A549 (cell line): ENCODE data around the gene DNM3. TPM values are rescaled to one million over a fixed set of nuclear protein-coding genes. Genes with fewer than 3 reads are reported as not detected.

Experiments used
- ATAC-seq, 2 experiments: fragments of 200-7000 bp in 1 of 2; fragments of >200 bp in 1 of 2; cut with Nextera tagmentation in 1 of 2; cut with Tn5 transposase in 1 of 2; 3 replicates each; pipeline versions ENCODE4 v1.8.0 to v1.9.1; 2018 to 2020; ENCODE audit warnings: mild to moderate bottlenecking in 1 of 2, moderate library complexity in 1 of 2
- CTCF ChIA-PET: fragments of 300-600 bp; sonication (Branson Sonifier 250); formaldehyde crosslinking; extraction: SDS; loops from one replicate; lab custom pipeline; 2021; ENCODE audit warnings: antibody characterized with exemption, inconsistent platforms; lab: Yijun Ruan, JAX
- POLR2A ChIA-PET: fragments of 350-600 bp; formaldehyde crosslinking; extraction: SDS; loops from one replicate; lab custom pipeline; 2021; ENCODE audit warnings: antibody characterized with exemption, inconsistent platforms; lab: Yijun Ruan, JAX
- DNase-seq, 2 experiments: peaks; one replicate each; pipeline versions ENCODE4 v3.0.0 to v3.0.0-alpha.2; 2011 to 2016; ENCODE audit warnings: low read depth in 1 of 2, low spot score in 1 of 2
- FAIRE-seq: peaks from 2 replicates; lab custom pipeline; 2011; peaks lifted over from hg19 to GRCh38; lab: Jason Lieb, UNC
- H3K27ac ChIP-seq, 2 experiments: fragments of >200 bp; sonication (Bioruptor Twin); formaldehyde crosslinking; 3 replicates each; pipeline ENCODE4 v1.5.1; 2016 to 2017
- H3K4me1 ChIP-seq: fragments of >200 bp; sonication (Bioruptor Twin); formaldehyde crosslinking; 3 replicates; pipeline ENCODE4 v1.6.1; 2016
- H3K4me2 ChIP-seq: fragments of >200 bp; sonication (Bioruptor Twin); formaldehyde crosslinking; 3 replicates; pipeline ENCODE4 v1.6.1; 2016
- H3K4me3 ChIP-seq: fragments of >200 bp; sonication (Bioruptor Twin); formaldehyde crosslinking; 3 replicates; pipeline ENCODE4 v1.5.1; 2016
- H3K9me3 ChIP-seq: fragments of >200 bp; sonication (Bioruptor Twin); formaldehyde crosslinking; 3 replicates; pipeline ENCODE4 v1.6.1; 2016
- BCL3 ChIP-seq: fragments of >200 bp; sonication (Bioruptor Twin); formaldehyde crosslinking; IDR thresholded peaks from 3 replicates; pipeline ENCODE4 v1.6.1; 2016
- CBX2 ChIP-seq: fragments of 200-600 bp; sonication (generic); IDR thresholded peaks from 2 replicates; pipeline ENCODE4 v1.6.1; 2016; ENCODE audit warnings: low read depth, mild to moderate bottlenecking, borderline replicate concordance
- CBX8 ChIP-seq: fragments of 200-600 bp; sonication (generic); IDR thresholded peaks from 2 replicates; pipeline ENCODE4 v1.6.1; 2016
- E2F6 ChIP-seq: IDR thresholded peaks from 2 replicates; pipeline ENCODE4 v1.6.1; 2012; ENCODE audit warnings: low read depth, borderline replicate concordance
- EHMT2 ChIP-seq: fragments of 200-600 bp; sonication (generic); IDR thresholded peaks from 2 replicates; pipeline ENCODE4 v1.6.1; 2016; ENCODE audit warnings: antibody characterized with exemption, low read depth, mild to moderate bottlenecking, moderate library complexity
- FOSB ChIP-seq: fragments of 250-450 bp; sonication (Bioruptor Pico); IDR thresholded peaks from 2 replicates; pipeline ENCODE4 v1.5.0; 2020; ENCODE audit warnings: mild to moderate bottlenecking, moderate library complexity
- FOSL2 ChIP-seq, 2 experiments: fragments of 450-650 bp in 1 of 2; fragments of >200 bp in 1 of 2; sonication (Bioruptor Twin) in 1 of 2; formaldehyde crosslinking; IDR thresholded peaks; 2 replicates each; pipeline versions ENCODE4 v1.5.0 to v1.6.1; 2016 to 2020; ENCODE audit warnings: mild to moderate bottlenecking in 1 of 2, moderate library complexity in 1 of 2
- FOXS1 ChIP-seq: fragments of 250-450 bp; sonication (Bioruptor Pico); IDR thresholded peaks from 2 replicates; pipeline ENCODE4 v1.5.0; 2020; ENCODE audit warnings: mild to moderate bottlenecking, moderate library complexity
- HDAC2 ChIP-seq: fragments of 200-600 bp; sonication (generic); IDR thresholded peaks from 2 replicates; pipeline ENCODE4 v1.6.1; 2016
- HES2 ChIP-seq: fragments of >200 bp; sonication (Bioruptor Twin); formaldehyde crosslinking; IDR thresholded peaks from 2 replicates; pipeline ENCODE4 v1.6.1; 2016
- HEYL ChIP-seq: fragments of 250-450 bp; sonication (Bioruptor Pico); IDR thresholded peaks from 2 replicates; pipeline ENCODE4 v1.8.0; 2021; ENCODE audit warnings: mild to moderate bottlenecking, moderate library complexity
- HMGXB4 ChIP-seq: fragments of 250-450 bp; sonication (Bioruptor Pico); IDR thresholded peaks from 2 replicates; pipeline ENCODE4 v1.5.0; 2021; ENCODE audit warnings: mild to moderate bottlenecking, moderate library complexity, borderline replicate concordance
- HOXB13 ChIP-seq: fragments of 250-450 bp; sonication (Bioruptor Pico); IDR thresholded peaks from 2 replicates; pipeline ENCODE4 v1.5.0; 2020; ENCODE audit warnings: low read depth, mild to moderate bottlenecking, moderate library complexity
- JUN ChIP-seq, 2 experiments: fragments of >200 bp; sonication (Bioruptor Twin); formaldehyde crosslinking; IDR thresholded peaks; 2 replicates in 1 of 2; 3 replicates in 1 of 2; pipeline ENCODE4 v1.6.1; 2016 to 2017
- JUNB ChIP-seq: fragments of >200 bp; sonication (Bioruptor Twin); formaldehyde crosslinking; IDR thresholded peaks from 2 replicates; pipeline ENCODE4 v1.6.1; 2016
- MAFK ChIP-seq: fragments of 450-650 bp; IDR thresholded peaks from 2 replicates; pipeline ENCODE4 v1.6.1; 2014; ENCODE audit not compliant: partially characterized antibody
- MAZ ChIP-seq: fragments of 150-350 bp; IDR thresholded peaks from 2 replicates; pipeline ENCODE4 v1.6.1; 2014; ENCODE audit warnings: antibody characterized with exemption, low read depth, low read length, borderline replicate concordance
- NPAS2 ChIP-seq: fragments of 250-450 bp; sonication (Bioruptor Pico); IDR thresholded peaks from 2 replicates; pipeline ENCODE4 v1.8.0; 2022; ENCODE audit warnings: mild to moderate bottlenecking, moderate library complexity, borderline replicate concordance
- NR3C1 ChIP-seq: fragments of >200 bp; sonication (Bioruptor Twin); formaldehyde crosslinking; IDR thresholded peaks from 3 replicates; pipeline ENCODE4 v1.6.1; 2017
- PHF8 ChIP-seq: fragments of 200-600 bp; sonication (generic); IDR thresholded peaks from 2 replicates; pipeline ENCODE4 v1.6.1; 2016; ENCODE audit warnings: low read depth, mild to moderate bottlenecking, antibody characterized with exemption, moderate library complexity, borderline replicate concordance
- POLR2A ChIP-seq: IDR thresholded peaks from 2 replicates; pipeline ENCODE4 v1.6.1; 2012; ENCODE audit warnings: mild to moderate bottlenecking, low read length
- POLR2AphosphoS2 ChIP-seq: conservative IDR thresholded peaks from 2 replicates; pipeline ENCODE4 v1.6.1; 2012; ENCODE audit warnings: low read length, improper control_type of control experiment, inconsistent platforms
- REST ChIP-seq: fragments of 200-600 bp; sonication (generic); IDR thresholded peaks from 2 replicates; pipeline ENCODE4 v1.6.1; 2016; ENCODE audit warnings: antibody characterized with exemption, mild to moderate bottlenecking, moderate library complexity
- RFX5 ChIP-seq: fragments of 450-650 bp; IDR thresholded peaks from 2 replicates; pipeline ENCODE4 v1.7.1; 2014; ENCODE audit warnings: antibody characterized with exemption, mild to moderate bottlenecking, moderate library complexity
- RNF2 ChIP-seq: fragments of 200-600 bp; sonication (generic); IDR thresholded peaks from 2 replicates; pipeline ENCODE4 v1.6.1; 2016; ENCODE audit warnings: low read depth, mild to moderate bottlenecking, antibody characterized with exemption, moderate library complexity, borderline replicate concordance
- SMC3 ChIP-seq: fragments of >200 bp; sonication (Bioruptor Twin); formaldehyde crosslinking; IDR thresholded peaks from 3 replicates; pipeline ENCODE4 v1.6.1; 2018; ENCODE audit warnings: inconsistent platforms
- SREBF2 ChIP-seq: fragments of 450-650 bp; IDR thresholded peaks from 2 replicates; pipeline ENCODE4 v1.6.1; 2014; ENCODE audit warnings: mild to moderate bottlenecking, moderate library complexity
- TFCP2L1 ChIP-seq: fragments of 250-450 bp; sonication (Bioruptor Pico); IDR thresholded peaks from 2 replicates; pipeline ENCODE4 v1.5.0; 2021; ENCODE audit warnings: mild to moderate bottlenecking
- TP53 ChIP-seq: fragments of 250-450 bp; sonication (Bioruptor Pico); IDR thresholded peaks from 2 replicates; pipeline ENCODE4 v1.5.0; 2021; ENCODE audit warnings: mild to moderate bottlenecking, moderate library complexity
- ZC3H11A ChIP-seq: fragments of 450-650 bp; IDR thresholded peaks from 2 replicates; pipeline ENCODE4 v1.6.1; 2014; ENCODE audit warnings: antibody characterized with exemption, mild to moderate bottlenecking
- ZNF302 ChIP-seq: fragments of 250-450 bp; sonication (Bioruptor Pico); IDR thresholded peaks from 2 replicates; pipeline ENCODE4 v1.9.0; 2021; ENCODE audit warnings: inconsistent platforms, mild to moderate bottlenecking, moderate library complexity
- WGBS: methylation state at CpG from one replicate; pipeline ENCODE4 v1.1.6; 2017; ENCODE audit errors: missing lambda C conversion rate; 5-methylcytosine and 5-hydroxymethylcytosine counted together
- polyA minus RNA-seq: library from RNA; depleted of rRNA, polyadenylated mRNA; stranded (reverse); fragments of >200 nt; gene quantifications from 2 replicates; pipeline ENCODE4 v1.2.3, GENCODE V29; 2011; rRNA and poly(A)+ RNA removed
- polyA plus RNA-seq, 4 experiments: library from polyadenylated mRNA; depleted of rRNA in 3 of 4; stranded (reverse); fragments of >200 nt; fragmentation: RNase III in 1 of 4; extraction: RNeasy Plus Mini Kit Qiagen cat#74134 plus additional on column Dnase treatment in 1 of 4; gene quantifications; 2 replicates in 3 of 4; 3 replicates in 1 of 4; pipeline ENCODE4 v1.2.3, GENCODE V29; 2011 to 2017

The DNM3 gene
- polyA plus RNA-seq (2011; rRNA removed) (1.1 and 1.5 TPM in 2 replicates), polyA plus RNA-seq (2017; fragmentation: RNase III; extraction: RNeasy Plus Mini Kit Qiagen cat#74134 plus additional on column Dnase treatment) (0.34 to 0.57 TPM (median 0.55 TPM) in 3 replicates), polyA minus RNA-seq (2.0 TPM in 2 replicates)
- 0.35 and 0.37 TPM in 2 replicates for polyA plus RNA-seq (2012; cell fraction: cytosol; rRNA removed)
- polyA plus RNA-seq (2012; cell fraction: nucleus; rRNA removed), result 0.59 and 0.69 TPM in 2 replicates

GRCh38 chr1:171841050-171841910 lies at the start of gene DNM3:
DNM3 (plus strand) TSS chr1:171841498; CDS start chr1:171841657, 159 bp downstream.
- ATAC-seq (peak; percentile 89 to 95), FAIRE-seq (no peak), DNase-seq (peak; percentile 74 to 75)
- H3K27ac ChIP-seq, result peak within 1 kb of the TSS; percentile 62 to 84
- peak within 1 kb of the TSS; percentile 67 for H3K4me3 ChIP-seq
- ChIA-PET CTCF (interaction anchor here (1.0 to 1.9 kb wide), 4 partner anchors 39 to 143 kb away, joined by 4 to 7 read pairs (median 5); no protein-coding TSS in a partner anchor), POLR2A (interaction anchor here (0.8 to 1.2 kb wide), 5 partner anchors 9 to 60 kb away, joined by 3 to 5 read pairs (median 4); partner anchors contain the start of gene METTL13)
- H3K4me2 ChIP-seq, result peak within 1 kb of the TSS; percentile 96
- H3K4me1 ChIP-seq, result peaks cover 10% of the 10 kb centered on the region; the same call in 1 of the 3 replicates
- H3K9me3 ChIP-seq, result no peaks in the 10 kb centered on the region
- no peak for TF ChIP-seq CBX8
- no peak for TF ChIP-seq EHMT2
- no peak for TF ChIP-seq CBX2
- TF ChIP-seq PHF8, result peak; percentile 53; the same call in 1 of the 2 replicates
- TF ChIP-seq FOXS1, result no peak
- no peak for TF ChIP-seq ZNF302
- TF ChIP-seq FOSB, result no peak
- no peak for TF ChIP-seq HOXB13 (CRISPR knock-in tag)
- TF ChIP-seq ZC3H11A, result no peak
- TF ChIP-seq E2F6, result 0 out of 2 replicates have a peak, but pooled peaks have one; percentile 68
- TF ChIP-seq SREBF2, result no peak
- TF ChIP-seq POLR2A, result peak; percentile 95
- TF ChIP-seq NR3C1, result no peak
- TF ChIP-seq JUNB, result no peak
- no peak for TF ChIP-seq FOSL2 (IDR thresholded peaks at IDR 0.05)
- TF ChIP-seq FOSL2 (CRISPR knock-in tag; IDR thresholded peaks at IDR 0.05), result no peak
- TF ChIP-seq HEYL (CRISPR knock-in tag), result no peak
- TF ChIP-seq NPAS2 (CRISPR knock-in tag), result no peak
- 0 out of 3 replicates have a peak, but pooled peaks have one; percentile 62 for TF ChIP-seq BCL3
- TF ChIP-seq RNF2, result no peak
- no peak for TF ChIP-seq HMGXB4 (CRISPR knock-in tag)
- TF ChIP-seq TFCP2L1 (CRISPR knock-in tag), result no peak
- no peak for TF ChIP-seq HES2
- TF ChIP-seq SMC3, result no peak; the same call in 2 of the 3 replicates
- TF ChIP-seq HDAC2, result no peak
- TF ChIP-seq REST, result no peak
- no peak for TF ChIP-seq MAZ
- peak in 1 of 2 experiments; percentile 44; a peak in 2 of 5 replicates for TF ChIP-seq JUN (IDR thresholded peaks at IDR 0.05)
- TF ChIP-seq RFX5, result no peak
- TF ChIP-seq MAFK, result no peak
- TF ChIP-seq POLR2AphosphoS2, result no peak
- no peak for TF ChIP-seq TP53
- under 1% methylated on average over 40 of the region's 85 CpGs for WGBS
